Measurements from ENCODE around the gene CACNA2D3.

- TF ChIP-seq CTCF (IDR thresholded peaks at IDR 0.05; ENCODE audit: poor library complexity, severe bottlenecking): no peak
- no peak for TF ChIP-seq EZH2 (IDR thresholded peaks at IDR 0.05; ENCODE audit: borderline replicate concordance, insufficient read depth, low read length, poor library complexity, severe bottlenecking)
- no peak for TF ChIP-seq TAF1 (IDR thresholded peaks at IDR 0.05; ENCODE audit: low read depth)
- TF ChIP-seq EP300 (conservative IDR thresholded peaks at IDR 0.05; ENCODE audit: poor library complexity, severe bottlenecking): no peak
- no peak for TF ChIP-seq REST (IDR thresholded peaks at IDR 0.05; ENCODE audit: borderline replicate concordance)
- no peak for TF ChIP-seq POLR2AphosphoS5 (IDR thresholded peaks at IDR 0.05)
- TF ChIP-seq MXI1 (conservative IDR thresholded peaks at IDR 0.05; ENCODE audit: poor library complexity, severe bottlenecking): no peak
Measured at GRCh38 chr3:55006244-55006676, 883.9 kb downstream of the CACNA2D3 start.

Measured in neural cell (in vitro differentiated cells).